ENCODE results near the gene AREL1.

GRCh38 chr14:74663884-74664283, 49.0 kb downstream of the AREL1 start:
- TF ChIP-seq CTCF (IDR thresholded peaks at IDR 0.05 in 8 of 11, conservative IDR thresholded peaks at IDR 0.05 in 3 of 11), result no peak
- TF ChIP-seq POLR2A (IDR thresholded peaks at IDR 0.05), result no peak
- TF ChIP-seq POLR2AphosphoS5 (IDR thresholded peaks at IDR 0.05), result no peak
